Stimulated activated CD4-positive, alpha-beta T cell treated with anti-CD3 and anti-CD28 coated beads, Interleukin-12 subunit alpha, Interleukin-12 subunit beta, amount 100 ng/mL, for 48 hours (primary cell): ENCODE results near the gene SFTA2.
"Not testable (repeated sequence)": the region's sequence is repeated elsewhere in the genome, so short reads cannot be mapped to it uniquely, and the experiment has no call there.

Source experiments
- DNase-seq, 3 donors: peaks; one replicate each; pipeline ENCODE4 v3.0.0-alpha.2; 2020; ENCODE audit warnings: low read depth in 2 of 3, low spot score in 1 of 3

The SFTA2 gene

GRCh38 chr6:30914076-30914853 lies 17.7 kb downstream of the SFTA2 start, which contains the start of gene VARS2:
Gene VARS2, plus strand, starts transcription at chr6:30914238. Its CDS starts 599 bp downstream, at chr6:30914837.
- peak; percentile 81 to 85 (median 84) for DNase-seq

GRCh38 chr6:30913721-30914075 lies 18.3 kb downstream of the SFTA2 start:
- no peak for DNase-seq

- DNase-seq = no peak
Observed at GRCh38 chr6:30912746-30913520, 19.0 kb downstream of the SFTA2 start.

GRCh38 chr6:30910473-30910872 lies 21.5 kb downstream of the SFTA2 start:
- not testable (repeated sequence) for DNase-seq

- no peak for DNase-seq
Observed at GRCh38 chr6:30908700-30909099, 23.3 kb downstream of the SFTA2 start.

- peak; percentile 93 to 95 (median 95) for DNase-seq
Observed at GRCh38 chr6:30907758-30908591, 24.0 kb downstream of the SFTA2 start, which contains the start of gene GTF2H4. Gene GTF2H4, plus strand, starts transcription at chr6:30908207.

GRCh38 chr6:30907290-30907757 lies 24.6 kb downstream of the SFTA2 start:
- not testable (repeated sequence) for DNase-seq

- no peak for DNase-seq
Observed at GRCh38 chr6:30903236-30903635, 28.7 kb downstream of the SFTA2 start.

- DNase-seq = no peak
Observed at GRCh38 chr6:30902709-30903108, 29.3 kb downstream of the SFTA2 start.

- not testable (repeated sequence) for DNase-seq
Observed at GRCh38 chr6:30902196-30902595, 29.8 kb downstream of the SFTA2 start.

- no peak for DNase-seq
Observed at GRCh38 chr6:30901436-30901835, 30.5 kb downstream of the SFTA2 start.

- DNase-seq = no peak
Observed at GRCh38 chr6:30900863-30901417, 31.0 kb downstream of the SFTA2 start.

- DNase-seq = no peak
Observed at GRCh38 chr6:30898750-30899360, 33.1 kb downstream of the SFTA2 start.

GRCh38 chr6:30897882-30898281 lies 34.1 kb downstream of the SFTA2 start:
- no peak for DNase-seq

- DNase-seq = no peak
Observed at GRCh38 chr6:30896541-30896940, 35.4 kb downstream of the SFTA2 start.

- no peak for DNase-seq
Observed at GRCh38 chr6:30895343-30895742, 36.6 kb downstream of the SFTA2 start.

- no peak for DNase-seq
Observed at GRCh38 chr6:30894935-30895334, 37.0 kb downstream of the SFTA2 start.

- DNase-seq = no peak
Observed at GRCh38 chr6:30894381-30894780, 37.6 kb downstream of the SFTA2 start.

- DNase-seq = no peak
Observed at GRCh38 chr6:30893666-30894065, 38.3 kb downstream of the SFTA2 start.

- no peak for DNase-seq
Observed at GRCh38 chr6:30893001-30893591, 38.9 kb downstream of the SFTA2 start.
